GM20000 (cell line): ENCODE measurements around the gene ZBTB34.

ENCODE experiments used
- DNase-seq: peaks from one replicate; pipeline ENCODE4 v3.0.0; 2012; ENCODE audit warnings: low spot score
- CTCF ChIP-seq: IDR thresholded peaks from 2 replicates; pipeline ENCODE4 v1.5.1; 2012; ENCODE audit warnings: mild to moderate bottlenecking, control low read depth; ENCODE audit errors: extremely low read depth, missing control alignments

ZBTB34 gene

GRCh38 chr9:126827227-126827626 lies 33.2 kb upstream of the ZBTB34 start:
- no peak for DNase-seq
- no peak for TF ChIP-seq CTCF

- no peak for DNase-seq
- no peak for TF ChIP-seq CTCF
These were observed 31.4 kb upstream of the ZBTB34 start for GRCh38 chr9:126829035-126829434.

GRCh38 chr9:126830827-126831226 lies 29.6 kb upstream of the ZBTB34 start:
- no peak for TF ChIP-seq CTCF
- DNase-seq: no peak

DNA sequence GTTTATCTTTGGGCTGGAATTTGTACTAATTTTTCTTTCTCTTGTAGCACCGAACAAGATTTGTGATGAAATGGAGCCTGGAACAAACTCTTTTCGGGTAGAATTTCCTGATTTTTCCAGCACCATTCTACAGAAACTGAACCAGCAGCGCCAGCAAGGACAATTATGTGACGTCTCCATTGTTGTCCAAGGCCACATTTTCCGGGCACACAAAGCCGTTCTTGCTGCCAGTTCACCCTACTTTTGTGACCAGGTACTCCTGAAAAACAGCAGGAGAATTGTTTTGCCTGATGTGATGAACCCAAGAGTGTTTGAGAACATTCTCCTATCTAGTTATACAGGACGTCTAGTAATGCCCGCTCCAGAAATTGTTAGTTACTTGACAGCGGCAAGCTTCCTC lies 28.0 kb upstream of the ZBTB34 start:
- no peak for TF ChIP-seq CTCF
- DNase-seq: no peak

- DNase-seq: no peak
- no peak for TF ChIP-seq CTCF
These were observed 27.4 kb upstream of the ZBTB34 start for GRCh38 chr9:126833020-126833419.

DNA sequence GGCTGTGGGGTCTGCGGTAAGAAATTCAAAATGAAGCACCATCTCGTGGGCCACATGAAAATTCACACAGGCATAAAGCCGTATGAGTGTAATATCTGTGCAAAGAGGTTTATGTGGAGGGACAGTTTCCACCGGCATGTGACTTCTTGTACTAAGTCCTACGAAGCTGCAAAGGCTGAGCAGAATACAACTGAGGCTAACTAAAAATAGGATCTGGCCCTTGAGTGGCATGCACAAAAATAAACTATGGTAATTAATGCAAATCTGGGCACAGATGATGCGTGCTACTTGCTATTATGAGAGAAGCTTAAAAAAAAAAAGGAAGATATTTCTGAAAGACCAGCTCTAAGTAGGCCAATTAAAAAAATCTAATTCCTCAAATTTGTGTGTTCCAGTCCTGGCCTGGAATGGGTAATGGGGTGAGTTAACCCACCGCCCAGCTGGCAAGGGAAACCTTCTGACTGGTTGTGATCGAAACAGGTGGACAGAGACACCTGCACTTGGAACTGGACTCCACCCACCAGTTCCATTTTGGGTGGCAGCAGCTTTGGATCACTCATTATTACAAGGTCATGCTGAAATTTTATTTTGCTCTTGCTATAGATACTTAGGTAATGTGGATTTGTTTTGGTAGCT lies 26.6 kb upstream of the ZBTB34 start:
- TF ChIP-seq CTCF: no peak
- no peak for DNase-seq

- no peak for DNase-seq
- no peak for TF ChIP-seq CTCF
These were observed 25.8 kb upstream of the ZBTB34 start for GRCh38 chr9:126834672-126835071.

DNA sequence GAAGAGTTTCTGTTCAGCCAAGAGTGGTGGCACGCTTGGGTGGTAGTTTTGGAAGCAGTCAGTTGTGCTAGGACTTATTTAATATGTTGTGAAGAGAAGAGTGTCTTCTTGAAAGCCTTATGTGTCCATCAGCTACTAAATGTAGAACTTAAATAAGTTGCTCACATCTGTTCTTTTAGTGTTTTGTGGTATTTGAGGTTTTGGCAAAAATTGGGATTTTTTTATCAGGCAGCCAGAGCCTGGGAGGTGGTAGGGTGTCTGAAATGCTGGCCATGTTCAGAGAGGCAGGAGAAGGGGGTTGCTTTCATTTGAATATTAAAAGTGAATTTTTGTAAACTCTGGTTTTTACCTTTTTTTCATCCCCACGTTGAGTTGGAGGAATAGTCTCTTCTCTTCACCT lies 24.2 kb upstream of the ZBTB34 start:
- no peak for DNase-seq
- TF ChIP-seq CTCF: no peak
